Bronchial smooth muscle cell (primary cell): Measurements from ENCODE around the gene RGMA. TPM values are rescaled to one million over a fixed set of nuclear protein-coding genes. Genes with fewer than 3 reads are reported as not detected.

Source experiments
- total RNA-seq: library from RNA; depleted of rRNA; stranded (reverse); fragments of >200 nt; gene quantifications from 2 replicates; pipeline ENCODE4 v1.2.1, GENCODE V29; 2014

Gene RGMA, protein sequence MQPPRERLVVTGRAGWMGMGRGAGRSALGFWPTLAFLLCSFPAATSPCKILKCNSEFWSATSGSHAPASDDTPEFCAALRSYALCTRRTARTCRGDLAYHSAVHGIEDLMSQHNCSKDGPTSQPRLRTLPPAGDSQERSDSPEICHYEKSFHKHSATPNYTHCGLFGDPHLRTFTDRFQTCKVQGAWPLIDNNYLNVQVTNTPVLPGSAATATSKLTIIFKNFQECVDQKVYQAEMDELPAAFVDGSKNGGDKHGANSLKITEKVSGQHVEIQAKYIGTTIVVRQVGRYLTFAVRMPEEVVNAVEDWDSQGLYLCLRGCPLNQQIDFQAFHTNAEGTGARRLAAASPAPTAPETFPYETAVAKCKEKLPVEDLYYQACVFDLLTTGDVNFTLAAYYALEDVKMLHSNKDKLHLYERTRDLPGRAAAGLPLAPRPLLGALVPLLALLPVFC
- 1.1 and 1.9 TPM in 2 replicates for total RNA-seq

DNA sequence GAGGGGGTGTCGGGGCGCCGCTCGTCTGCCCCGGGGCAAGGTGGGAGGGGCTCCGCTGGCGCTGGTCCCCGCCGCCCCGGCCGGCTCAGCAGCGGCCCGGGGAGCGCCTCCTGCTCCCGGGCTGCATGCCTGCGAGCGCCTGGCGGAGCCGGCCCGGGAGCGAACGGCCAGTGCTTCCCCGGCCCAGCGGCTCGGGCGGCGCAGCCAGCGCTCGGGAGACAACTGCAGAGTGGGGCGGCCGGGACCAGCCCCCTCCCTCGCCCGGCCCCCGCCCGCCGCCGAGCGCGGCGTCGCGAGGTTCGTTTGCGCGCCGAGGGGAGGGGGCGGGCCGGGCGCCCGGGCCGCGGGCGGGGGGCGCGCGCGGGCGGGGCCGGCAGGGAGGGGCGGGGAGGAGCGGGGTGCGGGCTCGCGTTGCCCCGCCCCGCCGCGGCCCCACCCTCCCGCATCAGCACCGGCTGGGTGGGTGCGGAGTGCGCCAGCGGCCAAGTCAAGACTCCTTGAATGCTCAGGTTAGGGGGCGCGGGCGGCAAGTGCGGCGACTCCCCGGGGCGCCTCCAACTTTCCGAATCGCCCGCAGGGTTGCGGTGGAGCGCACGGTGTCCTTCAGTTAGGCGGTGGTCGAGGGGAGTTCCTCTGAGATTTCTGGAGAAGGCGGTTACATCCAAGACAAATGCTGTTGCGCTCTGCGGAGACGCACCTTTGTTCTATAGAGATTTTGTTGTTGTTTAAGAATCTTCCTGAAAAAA is at the start of gene RGMA:
TSS of gene RGMA (minus strand) at position 231 of the 746 bp plus-strand sequence. CDS start 279 bp downstream, outside the sequence.

Other genes with a start within 250 kb of the RGMA start
- gene CHD2, start 188.9 kb downstream of the RGMA start, total RNA-seq = 82.0 and 97.1 TPM in 2 replicates